Tibial nerve (tissue), 3 donors: ENCODE measurements around the gene ARHGAP26.

ENCODE experiments used
- POLR2A ChIP-seq, 2 donors: fragments of 450-650 bp; IDR thresholded peaks; one replicate each; pipeline ENCODE4 v1.6.1; 2017; ENCODE audit warnings: antibody characterized with exemption in 2 of 2, mild to moderate bottlenecking in 2 of 2, moderate library complexity in 2 of 2
- TF ChIP-seq, protein P1 (sequence below), 5 experiments: fragments of 200-600 bp in 3 of 5; fragments of 450-650 bp in 2 of 5; sonication (generic) in 3 of 5; IDR thresholded peaks; one replicate each; pipeline ENCODE4 v1.5.1; 2016 to 2019; ENCODE audit warnings: antibody characterized with exemption in 5 of 5, mild to moderate bottlenecking in 3 of 5, moderate library complexity in 2 of 5

DNA sequence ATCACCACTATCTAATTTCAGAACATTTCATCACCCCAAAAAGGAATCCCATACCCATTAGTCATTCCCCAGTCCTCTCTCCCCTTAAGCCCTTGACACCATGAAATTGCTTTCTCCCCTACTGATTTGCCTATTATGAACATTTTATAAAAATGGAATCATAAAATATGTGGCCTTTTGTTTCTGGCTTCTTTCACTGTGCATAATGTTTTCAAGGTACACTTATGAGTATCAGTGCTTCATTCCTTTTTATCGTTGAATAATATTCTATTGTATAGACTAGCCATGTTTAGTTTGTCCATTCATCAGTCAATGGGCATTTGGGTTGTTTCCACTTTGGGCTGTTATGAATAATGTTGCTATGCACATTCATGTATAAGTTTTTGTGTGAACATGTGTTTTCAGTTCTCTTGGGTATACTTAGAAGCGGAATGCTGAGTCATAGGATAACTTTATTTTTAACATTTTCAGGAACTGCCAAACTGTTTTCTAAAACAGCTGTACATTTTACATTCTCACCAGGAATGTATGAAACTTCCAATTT, 43.9 kb upstream of the ARHGAP26 start:
- TF ChIP-seq, protein P1, sequence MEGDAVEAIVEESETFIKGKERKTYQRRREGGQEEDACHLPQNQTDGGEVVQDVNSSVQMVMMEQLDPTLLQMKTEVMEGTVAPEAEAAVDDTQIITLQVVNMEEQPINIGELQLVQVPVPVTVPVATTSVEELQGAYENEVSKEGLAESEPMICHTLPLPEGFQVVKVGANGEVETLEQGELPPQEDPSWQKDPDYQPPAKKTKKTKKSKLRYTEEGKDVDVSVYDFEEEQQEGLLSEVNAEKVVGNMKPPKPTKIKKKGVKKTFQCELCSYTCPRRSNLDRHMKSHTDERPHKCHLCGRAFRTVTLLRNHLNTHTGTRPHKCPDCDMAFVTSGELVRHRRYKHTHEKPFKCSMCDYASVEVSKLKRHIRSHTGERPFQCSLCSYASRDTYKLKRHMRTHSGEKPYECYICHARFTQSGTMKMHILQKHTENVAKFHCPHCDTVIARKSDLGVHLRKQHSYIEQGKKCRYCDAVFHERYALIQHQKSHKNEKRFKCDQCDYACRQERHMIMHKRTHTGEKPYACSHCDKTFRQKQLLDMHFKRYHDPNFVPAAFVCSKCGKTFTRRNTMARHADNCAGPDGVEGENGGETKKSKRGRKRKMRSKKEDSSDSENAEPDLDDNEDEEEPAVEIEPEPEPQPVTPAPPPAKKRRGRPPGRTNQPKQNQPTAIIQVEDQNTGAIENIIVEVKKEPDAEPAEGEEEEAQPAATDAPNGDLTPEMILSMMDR (IDR thresholded peaks at IDR 0.05) = no peak
- TF ChIP-seq POLR2A (IDR thresholded peaks at IDR 0.05) = no peak
